Cardiac muscle cell (in vitro differentiated cells and primary cell): ENCODE measurements around the gene OR5W2. TPM values are rescaled to one million over a fixed set of nuclear protein-coding genes. Genes with fewer than 3 reads are reported as not detected.
"Not testable (repeated sequence)": the region's sequence is repeated elsewhere in the genome, so short reads cannot be mapped to it uniquely, and the experiment has no call there.

Source experiments
- DNase-seq, 2 donors: peaks; one replicate each; pipeline versions ENCODE4 v3.0.0 to v3.0.0-alpha.2; 2010 to 2017; ENCODE audit warnings: low read depth in 1 of 2, low spot score in 1 of 2
- H3K27ac ChIP-seq: fragments of 200-600 bp; sonication (generic); 2 replicates; pipeline ENCODE4 v1.5.1; 2016
- H3K27me3 ChIP-seq: fragments of 200-600 bp; sonication (generic); 2 replicates; pipeline ENCODE4 v1.6.0; 2016; ENCODE audit warnings: control low read depth
- H3K36me3 ChIP-seq: fragments of 200-600 bp; sonication (generic); 2 replicates; pipeline ENCODE4 v1.5.1; 2016; ENCODE audit warnings: control low read depth
- H3K4me1 ChIP-seq: fragments of 200-600 bp; sonication (generic); 2 replicates; pipeline ENCODE4 v1.8.1; 2017; ENCODE audit warnings: low read depth, mild to moderate bottlenecking, mixed run types
- H3K4me3 ChIP-seq: fragments of 200-600 bp; sonication (generic); 2 replicates; pipeline ENCODE4 v1.5.1; 2016; ENCODE audit warnings: mild to moderate bottlenecking
- H3K9me3 ChIP-seq: fragments of 200-600 bp; sonication (generic); 2 replicates; pipeline ENCODE4 v1.5.1; 2017; ENCODE audit warnings: low read depth, mild to moderate bottlenecking, control low read depth
- polyA plus RNA-seq: library from polyadenylated mRNA; unstranded; fragments of >200 nt; fragmentation: Nextera tagmentation; extraction: Ambion mirVana; gene quantifications from 2 replicates; pipeline ENCODE4 v1.2.1, GENCODE V29; 2016
- total RNA-seq: library from RNA; depleted of rRNA; stranded (reverse); fragments of >200 nt; gene quantifications from 2 replicates; pipeline ENCODE4 v1.2.3, GENCODE V29; 2016
- TF ChIP-seq, protein P1 (sequence below): IDR thresholded peaks from 2 replicates; pipeline ENCODE4 v1.5.1; 2012; ENCODE audit warnings: low read depth, mild to moderate bottlenecking, low read length

Gene OR5W2
- total and polyA plus RNA-seq, 2 experiments from 2014 or later: not detected

DNA sequence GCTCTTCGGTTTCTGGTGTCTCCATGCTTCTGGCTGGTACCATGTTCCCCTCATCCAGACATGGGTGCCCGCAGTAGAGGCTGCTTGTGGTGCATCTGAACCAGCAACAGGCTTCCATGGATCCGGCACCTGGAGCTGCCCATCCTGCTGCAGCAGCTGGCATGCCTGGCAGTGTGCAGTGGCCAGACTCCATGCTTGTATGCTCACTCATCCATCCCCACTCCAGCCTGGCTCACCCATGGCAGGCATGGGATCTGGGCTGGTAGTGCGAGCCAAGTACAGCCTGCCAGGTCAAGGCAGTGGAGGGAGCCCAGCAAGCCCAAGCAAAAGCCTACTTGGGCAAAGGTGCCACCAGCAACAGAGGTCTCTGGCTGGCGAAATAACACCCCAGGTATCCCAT is 6.2 kb upstream of the OR5W2 start:
- no peak for DNase-seq
- Histone ChIP-seq H3K36me3 (no peaks in the 10 kb centered on the region), H3K9me3 (no peaks in the 10 kb centered on the region), H3K4me1 (no peaks in the 10 kb centered on the region), H3K4me3 (no peak overlapping the region), H3K27ac (no peak overlapping the region), H3K27me3 (no peaks in the 10 kb centered on the region)
- TF ChIP-seq, protein P1, sequence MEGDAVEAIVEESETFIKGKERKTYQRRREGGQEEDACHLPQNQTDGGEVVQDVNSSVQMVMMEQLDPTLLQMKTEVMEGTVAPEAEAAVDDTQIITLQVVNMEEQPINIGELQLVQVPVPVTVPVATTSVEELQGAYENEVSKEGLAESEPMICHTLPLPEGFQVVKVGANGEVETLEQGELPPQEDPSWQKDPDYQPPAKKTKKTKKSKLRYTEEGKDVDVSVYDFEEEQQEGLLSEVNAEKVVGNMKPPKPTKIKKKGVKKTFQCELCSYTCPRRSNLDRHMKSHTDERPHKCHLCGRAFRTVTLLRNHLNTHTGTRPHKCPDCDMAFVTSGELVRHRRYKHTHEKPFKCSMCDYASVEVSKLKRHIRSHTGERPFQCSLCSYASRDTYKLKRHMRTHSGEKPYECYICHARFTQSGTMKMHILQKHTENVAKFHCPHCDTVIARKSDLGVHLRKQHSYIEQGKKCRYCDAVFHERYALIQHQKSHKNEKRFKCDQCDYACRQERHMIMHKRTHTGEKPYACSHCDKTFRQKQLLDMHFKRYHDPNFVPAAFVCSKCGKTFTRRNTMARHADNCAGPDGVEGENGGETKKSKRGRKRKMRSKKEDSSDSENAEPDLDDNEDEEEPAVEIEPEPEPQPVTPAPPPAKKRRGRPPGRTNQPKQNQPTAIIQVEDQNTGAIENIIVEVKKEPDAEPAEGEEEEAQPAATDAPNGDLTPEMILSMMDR: no peak

DNA sequence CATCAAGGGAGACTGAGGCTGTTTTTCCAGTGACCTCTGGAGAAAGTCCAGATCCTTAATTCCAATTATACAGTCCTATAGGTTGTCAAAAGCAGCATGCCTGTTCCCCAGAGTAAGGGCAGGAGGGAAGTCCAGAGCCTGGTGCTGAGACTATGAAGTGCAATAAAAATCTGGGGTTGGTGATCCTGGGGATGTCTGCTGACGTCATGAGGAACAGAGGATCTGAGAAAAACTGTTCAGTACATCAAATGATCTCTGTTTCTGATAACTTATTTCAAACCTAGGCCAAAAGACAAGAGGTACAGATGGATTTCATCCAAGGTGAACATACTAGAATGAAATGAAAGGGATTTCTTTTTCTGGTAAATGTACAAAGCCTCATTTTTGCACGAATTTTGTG is 12.1 kb downstream of the OR5W2 start:
- H3K4me3 ChIP-seq: no peak overlapping the region
- H3K27ac ChIP-seq: no peak overlapping the region
- TF ChIP-seq, protein P1: no peak
- DNase-seq: no peak
- H3K9me3 ChIP-seq: no peaks in the 10 kb centered on the region
- H3K36me3 ChIP-seq: no peaks in the 10 kb centered on the region
- no peaks in the 10 kb centered on the region for H3K4me1 ChIP-seq
- no peaks in the 10 kb centered on the region for H3K27me3 ChIP-seq

DNA sequence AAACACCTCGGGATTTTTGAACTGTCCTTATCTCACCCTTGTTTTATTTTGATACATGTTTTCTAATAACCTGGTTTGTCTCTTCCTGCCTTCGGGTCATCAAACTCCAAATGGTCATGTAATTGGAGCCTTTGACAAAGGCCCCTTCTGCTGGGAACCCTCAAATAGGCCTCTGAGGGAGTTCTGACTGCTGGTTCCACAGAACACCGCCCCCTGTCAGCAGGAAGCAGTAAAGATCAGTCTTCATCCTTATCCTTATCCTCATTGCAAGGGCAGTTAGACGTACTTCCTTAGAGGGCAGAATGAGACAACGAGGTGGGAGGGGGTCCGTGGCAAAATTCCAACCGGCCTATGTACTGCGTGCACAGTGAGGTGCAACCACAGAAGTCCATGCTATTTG is 19.2 kb downstream of the OR5W2 start:
- no peak for DNase-seq
- TF ChIP-seq, protein P1: no peak
- no peaks in the 10 kb centered on the region for H3K9me3 ChIP-seq
- no peaks in the 10 kb centered on the region for H3K4me1 ChIP-seq
- H3K4me3 ChIP-seq: no peak overlapping the region
- H3K27ac ChIP-seq: no peak overlapping the region
- no peaks in the 10 kb centered on the region for H3K36me3 ChIP-seq
- no peaks in the 10 kb centered on the region for H3K27me3 ChIP-seq

DNA sequence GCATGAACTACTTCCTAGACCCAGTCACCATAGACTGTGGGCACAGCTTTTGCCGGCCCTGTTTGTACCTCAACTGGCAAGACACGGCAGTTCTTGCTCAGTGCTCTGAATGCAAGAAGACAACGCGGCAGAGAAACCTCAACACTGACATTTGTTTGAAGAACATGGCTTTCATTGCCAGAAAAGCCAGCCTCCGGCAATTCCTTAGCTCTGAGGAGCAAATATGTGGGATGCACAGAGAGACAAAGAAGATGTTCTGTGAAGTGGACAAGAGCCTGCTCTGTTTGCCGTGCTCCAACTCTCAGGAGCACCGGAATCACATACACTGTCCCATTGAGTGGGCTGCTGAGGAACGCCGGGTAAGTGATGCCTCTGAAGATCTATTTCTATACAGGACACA is 28.9 kb downstream of the OR5W2 start:
- not testable (repeated sequence) for H3K36me3 ChIP-seq, H3K27ac ChIP-seq, H3K27me3 ChIP-seq, H3K9me3 ChIP-seq, H3K4me1 ChIP-seq, DNase-seq, H3K4me3 ChIP-seq

DNA sequence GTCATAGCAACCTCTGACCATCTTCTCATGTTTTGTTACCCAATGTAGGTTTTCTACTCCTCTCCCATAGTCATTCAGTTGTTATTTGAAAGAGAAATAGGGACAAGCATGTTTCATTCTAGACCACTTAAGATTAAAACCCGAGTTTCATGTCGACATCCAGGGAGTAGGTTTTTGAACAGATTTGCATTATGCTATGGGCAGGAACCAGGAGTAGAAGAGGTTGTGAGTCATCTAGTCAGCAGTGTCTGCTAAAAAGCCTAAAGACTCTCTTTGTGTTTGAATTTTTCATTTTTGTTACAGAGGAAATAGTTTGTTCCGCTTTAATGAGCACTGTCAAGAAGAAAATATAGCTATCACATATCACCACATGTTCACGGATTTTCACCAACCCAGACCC is 29.4 kb downstream of the OR5W2 start:
- H3K4me3 ChIP-seq, H3K36me3 ChIP-seq, DNase-seq, H3K9me3 ChIP-seq, H3K4me1 ChIP-seq, H3K27ac ChIP-seq, H3K27me3 ChIP-seq: not testable (repeated sequence)

DNA sequence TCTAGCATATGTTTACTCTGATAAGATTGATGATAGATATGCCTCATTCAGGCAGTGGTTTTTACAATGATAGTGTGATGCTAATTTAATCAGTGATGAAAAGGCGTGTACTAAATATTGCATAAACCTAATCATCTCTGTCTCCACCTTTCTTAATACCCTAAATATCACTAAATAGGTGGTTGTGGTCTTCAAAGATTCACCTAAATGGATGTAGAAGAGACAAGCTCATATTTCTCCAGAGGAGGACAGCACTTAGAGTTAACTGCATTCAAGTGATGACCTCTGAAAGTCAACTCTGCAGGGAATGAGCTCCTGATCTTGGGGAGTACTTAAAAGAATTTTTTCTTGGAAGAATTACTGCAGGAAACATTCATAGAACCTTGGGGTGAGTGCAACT is 31.4 kb downstream of the OR5W2 start, which contains the start of gene TRIM51:
TRIM51 (plus strand) TSS at position 301 of the 400 bp plus-strand sequence. CDS start 2,132 bp downstream, outside the sequence.
- not testable (repeated sequence) for H3K36me3 ChIP-seq, H3K4me1 ChIP-seq, DNase-seq, H3K27ac ChIP-seq, H3K9me3 ChIP-seq, H3K27me3 ChIP-seq, H3K4me3 ChIP-seq

DNA sequence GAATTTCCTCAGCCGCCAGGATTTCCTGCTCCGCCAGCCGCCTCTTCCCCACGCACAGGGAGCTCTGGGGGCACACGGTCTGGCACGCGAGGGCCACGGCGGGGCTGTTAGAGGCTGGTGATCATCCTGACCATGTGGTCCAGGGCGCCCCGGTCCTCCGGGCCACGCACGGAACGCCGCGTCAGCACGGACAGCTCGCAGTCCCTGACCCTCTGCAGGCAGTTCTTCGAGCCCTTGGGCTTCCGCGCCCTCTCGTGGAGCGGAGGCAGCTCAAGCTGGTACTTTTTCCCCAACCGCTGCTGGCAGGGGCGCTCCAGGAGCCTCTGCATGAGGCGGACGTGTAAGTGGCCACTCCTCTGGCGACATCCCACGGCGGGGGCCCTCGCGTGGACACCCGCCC is 41.2 kb downstream of the OR5W2 start:
- H3K27me3 ChIP-seq, H3K9me3 ChIP-seq, H3K4me1 ChIP-seq, H3K27ac ChIP-seq, H3K36me3 ChIP-seq, H3K4me3 ChIP-seq, DNase-seq: not testable (repeated sequence)

DNA sequence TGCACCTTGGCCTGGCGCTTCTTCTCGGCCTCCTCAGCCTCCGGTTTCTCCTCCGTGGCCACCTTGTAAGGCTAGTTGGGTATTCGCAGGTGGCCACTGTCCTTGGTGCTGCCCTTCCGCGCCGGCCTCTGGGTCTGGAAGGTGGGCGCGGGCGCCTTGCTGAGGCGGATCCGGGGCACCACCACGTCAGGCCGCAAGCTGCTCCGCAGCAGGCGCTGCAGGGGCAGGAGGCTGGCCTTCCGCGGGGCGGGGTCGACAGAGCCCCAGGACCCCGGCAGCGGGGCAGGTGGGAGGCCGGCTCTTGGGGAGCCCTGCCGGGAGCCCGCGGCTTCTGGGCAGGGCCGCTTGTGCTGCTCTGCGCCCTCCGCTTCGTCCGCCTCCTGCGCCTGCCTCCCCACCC is 41.7 kb downstream of the OR5W2 start:
- H3K4me1 ChIP-seq, H3K27me3 ChIP-seq, H3K4me3 ChIP-seq, H3K27ac ChIP-seq, DNase-seq, H3K9me3 ChIP-seq, H3K36me3 ChIP-seq: not testable (repeated sequence)

DNA sequence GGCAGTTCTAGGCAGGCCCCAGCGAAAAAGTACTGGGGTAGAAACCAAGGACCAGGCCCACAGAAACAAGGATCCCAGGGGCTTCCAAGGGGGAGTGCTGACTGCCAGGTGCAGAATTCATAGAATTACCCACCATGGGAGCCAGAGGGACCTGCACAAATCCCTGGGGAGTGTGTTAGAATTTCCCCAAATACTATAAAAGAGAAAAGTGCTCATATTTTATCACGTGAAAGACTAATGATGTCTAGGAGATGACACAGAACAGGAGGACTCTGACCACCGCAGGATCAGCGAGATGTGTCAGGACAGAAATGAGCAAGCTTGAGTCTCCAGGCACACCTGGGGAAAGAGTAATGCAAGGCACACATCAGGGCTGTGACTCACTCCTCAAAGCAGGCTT is 47.0 kb downstream of the OR5W2 start:
- not testable (repeated sequence) for DNase-seq

More for the DNA sequence above, 47.0 kb downstream of the OR5W2 start:
- not testable (repeated sequence) for H3K27ac ChIP-seq, H3K36me3 ChIP-seq, H3K9me3 ChIP-seq, H3K27me3 ChIP-seq, H3K4me3 ChIP-seq, H3K4me1 ChIP-seq
